Jurkat, Clone E6-1 (cell line): Measurements from ENCODE around the gene MORN3. TPM values are rescaled to one million over a fixed set of nuclear protein-coding genes. Genes with fewer than 3 reads are reported as not detected.
"Not testable (repeated sequence)": the region's sequence is repeated elsewhere in the genome, so short reads cannot be mapped to it uniquely, and the experiment has no call there.

Experiments
- DNase-seq: peaks from one replicate; pipeline ENCODE4 v3.0.0-alpha.2; 2011; ENCODE audit warnings: low read depth, low spot score
- H3K4me3 ChIP-seq: 2 replicates; pipeline ENCODE4 v1.5.1; 2011; ENCODE audit warnings: mild to moderate bottlenecking, low read length, control low read depth, moderate library complexity
- polyA plus RNA-seq: library from polyadenylated mRNA; unstranded; fragments of >200 nt; gene quantifications from one replicate; pipeline ENCODE4 v1.2.1, GENCODE V29; 2012; ENCODE audit warnings: missing spikeins; ENCODE audit not compliant: insufficient read length, insufficient read depth

MORN3 gene, protein sequence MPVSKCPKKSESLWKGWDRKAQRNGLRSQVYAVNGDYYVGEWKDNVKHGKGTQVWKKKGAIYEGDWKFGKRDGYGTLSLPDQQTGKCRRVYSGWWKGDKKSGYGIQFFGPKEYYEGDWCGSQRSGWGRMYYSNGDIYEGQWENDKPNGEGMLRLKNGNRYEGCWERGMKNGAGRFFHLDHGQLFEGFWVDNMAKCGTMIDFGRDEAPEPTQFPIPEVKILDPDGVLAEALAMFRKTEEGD
- 4.2 TPM for polyA plus RNA-seq

DNA sequence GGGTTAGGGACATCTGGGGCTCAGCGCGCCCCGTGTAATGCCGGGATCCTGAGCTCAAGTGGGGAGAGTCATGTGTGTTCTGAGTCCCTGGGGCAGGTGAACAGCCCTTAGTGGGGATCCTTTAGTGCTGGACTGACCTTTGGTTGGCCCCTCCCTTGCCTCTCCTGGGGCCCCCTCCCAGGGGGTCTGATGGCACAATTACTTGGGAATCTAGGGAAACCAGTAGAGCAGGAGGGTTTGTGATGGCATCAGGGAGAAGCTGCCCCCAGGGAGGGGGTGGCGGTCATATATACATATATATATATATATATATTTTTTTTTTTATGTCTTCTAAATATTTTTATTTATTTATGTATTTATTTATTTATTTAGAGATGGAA, at the start of gene MORN3:
Gene MORN3, minus strand, starts transcription at position 134 of the 380 bp plus-strand sequence. CDS start 171 bp downstream, outside the sequence.
- DNase-seq = no peak
- no peak within 1 kb of the TSS for H3K4me3 ChIP-seq

DNA sequence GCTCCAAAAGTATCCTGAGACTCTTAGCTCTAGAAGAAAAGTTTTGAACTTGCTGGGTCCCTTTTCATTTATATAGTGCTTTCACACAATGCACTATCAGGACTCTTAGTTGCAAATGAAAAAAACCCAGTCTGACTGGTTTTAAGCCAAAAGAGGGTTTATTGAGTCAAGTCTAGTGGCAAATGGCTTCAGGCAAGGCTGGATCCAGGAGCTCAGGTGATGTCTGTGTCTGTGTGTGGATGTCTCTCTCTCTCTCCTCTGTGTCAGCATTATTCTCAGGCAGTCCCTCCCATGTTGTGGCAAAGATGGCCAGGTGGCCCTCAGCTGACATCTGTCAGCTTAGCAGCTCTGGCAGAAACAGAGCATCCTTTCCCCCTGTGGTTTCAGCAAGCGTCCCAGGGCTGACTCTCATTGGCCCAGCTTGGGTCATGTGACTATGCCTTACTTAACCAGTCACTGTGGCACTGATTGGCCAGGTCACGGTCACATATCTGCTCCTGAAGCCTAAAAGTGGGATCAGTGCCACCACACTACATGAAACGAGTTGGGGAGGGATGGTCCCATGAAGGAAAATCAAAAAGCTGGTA, 49.3 kb upstream of the MORN3 start:
- peak; percentile 80 for DNase-seq

DNA sequence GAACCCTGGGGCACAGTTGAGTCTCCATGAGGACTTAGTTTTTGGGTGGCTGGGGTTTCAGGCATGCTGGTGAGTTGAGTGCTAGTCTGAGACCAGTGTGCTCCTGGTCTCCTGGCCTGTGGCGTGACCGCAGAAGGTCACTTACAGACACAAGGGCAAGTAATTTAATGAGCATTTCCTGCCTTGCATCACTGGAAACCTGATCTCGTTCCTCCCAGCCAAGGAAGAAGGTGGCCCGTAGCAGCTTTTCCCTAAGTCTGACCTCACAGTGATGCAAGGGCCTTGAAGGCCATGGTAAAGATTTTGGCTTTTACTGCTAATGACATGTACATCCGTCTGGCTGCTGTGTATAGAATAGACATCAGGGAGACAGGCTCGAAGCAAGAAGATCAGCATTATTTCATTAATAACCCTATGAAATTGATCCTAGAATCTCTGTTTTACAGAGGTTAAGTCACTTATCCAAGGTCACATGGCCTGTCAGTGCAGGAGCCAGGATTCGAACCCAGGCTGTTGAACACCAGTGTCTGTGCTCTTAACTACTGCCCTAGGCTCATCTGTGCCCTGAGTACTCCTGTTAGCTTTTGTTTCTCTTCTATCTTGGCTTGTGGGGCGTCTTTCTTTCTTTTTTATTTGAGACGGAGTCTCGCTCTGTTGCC, 47.7 kb upstream of the MORN3 start:
- no peak overlapping the region for H3K4me3 ChIP-seq
- no peak for DNase-seq

More for the DNA sequence above, 49.3 kb upstream of the MORN3 start:
- no peak overlapping the region for H3K4me3 ChIP-seq

DNA sequence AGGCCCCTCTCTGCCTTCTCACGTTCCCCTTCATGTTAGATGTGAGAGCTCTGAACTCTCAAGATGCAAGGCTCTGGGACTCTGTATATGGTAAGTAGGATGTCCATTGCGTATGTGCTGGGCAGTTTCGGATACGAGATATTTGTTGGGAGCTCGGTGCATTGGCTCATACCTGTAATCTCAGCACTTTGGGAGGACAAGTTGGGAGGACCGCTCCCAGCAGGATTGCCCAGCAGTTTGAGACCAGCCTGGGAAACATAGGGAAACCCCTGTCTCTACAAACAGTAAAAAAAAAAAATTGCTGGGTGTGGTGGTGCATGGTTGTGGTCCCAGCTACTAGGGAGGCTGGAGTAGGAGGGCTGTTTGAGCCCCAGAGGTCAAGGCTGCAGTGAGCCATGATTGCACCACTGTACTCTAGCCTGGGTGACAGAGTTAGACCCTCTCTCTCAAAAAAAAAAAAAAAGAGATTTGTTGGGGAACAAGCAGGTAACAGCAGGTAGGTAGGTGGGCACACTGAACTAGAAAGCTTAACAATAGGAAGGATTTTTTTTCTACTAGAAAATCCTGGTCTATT, 46.5 kb upstream of the MORN3 start:
- DNase-seq = no peak
- H3K4me3 ChIP-seq = no peak overlapping the region

DNA sequence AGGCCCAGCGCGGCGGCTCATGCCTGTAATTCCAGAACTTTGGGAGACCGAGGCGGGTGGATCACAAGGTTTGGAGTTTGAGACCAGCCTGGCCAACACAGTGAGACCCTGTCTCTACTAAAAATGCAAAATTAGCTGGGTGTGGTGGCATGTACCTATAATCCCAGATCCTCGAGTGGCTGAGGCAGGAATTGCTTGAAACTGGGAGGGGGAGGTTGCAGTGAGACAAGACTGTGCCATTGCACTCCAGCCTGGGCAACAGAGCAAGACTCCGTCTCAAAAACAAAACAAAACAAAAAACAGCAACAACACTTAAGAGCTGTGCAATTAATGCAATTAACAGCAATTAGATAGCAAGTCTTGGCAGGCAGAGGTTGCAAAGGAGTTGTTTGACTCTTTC, 45.6 kb upstream of the MORN3 start:
- not testable (repeated sequence) for DNase-seq, H3K4me3 ChIP-seq

DNA sequence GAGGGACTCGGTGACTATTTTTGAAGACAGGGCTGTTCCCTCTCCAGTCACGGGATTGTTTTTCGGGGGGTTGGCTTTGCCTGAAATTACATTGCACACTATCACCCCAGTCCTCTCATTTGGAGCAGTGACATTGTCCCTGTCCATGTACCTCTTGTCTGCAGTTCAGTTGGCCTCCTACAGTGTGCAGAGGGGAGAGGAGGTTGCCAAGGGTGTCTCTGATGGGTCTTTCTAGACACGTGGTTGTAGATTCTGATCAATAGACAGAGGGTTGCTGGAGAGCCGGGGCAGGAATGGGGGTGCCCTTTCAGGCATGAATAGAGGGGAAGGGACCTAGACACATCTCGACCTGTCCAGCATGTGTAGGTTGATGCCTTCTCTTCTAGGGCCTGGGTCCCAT, 44.3 kb upstream of the MORN3 start:
- H3K4me3 ChIP-seq = peak overlapping the region; percentile 84
- no peak for DNase-seq

DNA sequence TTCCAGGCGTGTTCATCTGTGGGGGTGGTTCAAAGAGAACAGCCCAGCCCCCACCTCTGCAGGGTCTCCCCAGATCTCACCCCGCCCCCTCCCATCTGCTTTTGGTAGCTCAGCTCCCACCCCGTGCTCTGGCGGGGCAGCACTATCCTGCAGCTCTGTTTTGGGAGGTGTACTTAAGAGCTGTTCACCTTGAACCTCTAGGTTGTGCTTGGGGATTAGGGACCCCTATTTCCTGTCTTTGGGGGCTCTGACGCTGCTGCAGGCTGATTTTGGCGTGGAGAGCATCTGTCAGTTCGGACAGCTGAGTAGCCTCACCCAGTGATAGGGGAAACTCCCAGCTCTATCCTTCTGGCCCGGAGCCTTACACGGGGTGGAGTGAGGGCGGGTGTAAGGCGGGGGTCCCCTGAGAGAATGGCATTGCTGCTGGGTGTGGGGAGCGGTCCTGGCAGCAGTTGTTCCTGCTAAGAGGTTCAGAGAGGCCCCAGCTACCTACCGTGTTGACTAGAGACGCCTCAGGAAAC, 43.9 kb upstream of the MORN3 start:
- DNase-seq = no peak

DNA sequence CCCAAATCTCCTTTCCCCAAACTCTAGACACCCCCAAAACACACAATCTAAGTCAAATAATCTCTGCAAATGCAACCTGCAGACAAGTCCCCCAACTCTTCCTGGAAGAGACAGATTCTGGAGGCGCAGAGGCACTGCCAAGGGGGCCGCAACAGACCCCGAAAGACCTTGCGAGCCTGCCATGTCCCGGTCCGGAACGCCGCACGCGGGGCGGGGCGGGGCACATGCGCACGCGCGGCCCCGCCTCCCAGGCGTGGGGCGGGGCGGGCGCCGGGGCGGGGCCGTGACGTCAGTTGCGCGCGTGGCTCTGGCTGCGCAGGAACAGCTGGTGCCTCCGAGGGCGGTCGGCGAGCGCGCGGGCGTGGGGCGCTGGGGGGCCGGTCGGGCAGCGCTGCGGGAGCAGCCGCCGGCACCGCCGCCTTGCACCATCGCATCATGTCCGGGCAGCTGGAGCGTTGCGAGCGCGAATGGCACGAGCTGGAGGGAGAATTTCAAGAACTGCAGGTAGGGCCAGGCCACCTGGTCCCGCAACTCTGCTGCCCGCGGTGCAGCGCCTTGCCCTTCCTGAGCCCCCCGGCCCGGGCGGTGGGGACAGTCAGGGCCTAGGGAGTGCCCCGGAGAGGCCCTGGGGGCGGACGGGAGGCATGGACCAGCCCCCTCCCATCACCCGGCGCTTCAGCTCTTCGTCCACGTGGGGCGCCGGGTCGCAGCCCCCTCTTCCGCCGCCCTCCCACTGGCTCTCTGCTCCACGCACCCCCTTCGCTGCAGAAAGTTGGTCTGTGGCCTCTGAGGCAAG, 43.2 kb upstream of the MORN3 start, which contains the start of gene TMEM120B:
Gene TMEM120B, plus strand, starts transcription at position 292 of the 796 bp plus-strand sequence. Its CDS starts 144 bp downstream, at position 436.
- peak; percentile 43 for DNase-seq
- peak within 1 kb of the TSS; percentile 84 for H3K4me3 ChIP-seq

More for the DNA sequence above, 43.9 kb upstream of the MORN3 start:
- H3K4me3 ChIP-seq = peak overlapping the region; percentile 84

DNA sequence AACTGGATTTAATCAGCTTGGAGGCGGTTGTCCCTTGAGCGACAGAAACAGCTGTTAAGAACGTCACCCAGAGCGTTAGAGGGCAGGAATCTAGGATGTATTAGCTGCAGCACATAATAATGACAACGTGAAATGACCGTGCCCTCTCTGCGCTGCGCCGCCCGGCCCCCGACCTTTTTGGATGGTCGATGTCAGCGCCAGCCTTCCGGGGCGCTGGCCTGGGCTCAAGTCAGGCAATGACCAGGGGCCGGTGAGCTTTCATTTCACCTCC, 42.7 kb upstream of the MORN3 start:
- peak overlapping the region; percentile 84 for H3K4me3 ChIP-seq
- no peak for DNase-seq

DNA sequence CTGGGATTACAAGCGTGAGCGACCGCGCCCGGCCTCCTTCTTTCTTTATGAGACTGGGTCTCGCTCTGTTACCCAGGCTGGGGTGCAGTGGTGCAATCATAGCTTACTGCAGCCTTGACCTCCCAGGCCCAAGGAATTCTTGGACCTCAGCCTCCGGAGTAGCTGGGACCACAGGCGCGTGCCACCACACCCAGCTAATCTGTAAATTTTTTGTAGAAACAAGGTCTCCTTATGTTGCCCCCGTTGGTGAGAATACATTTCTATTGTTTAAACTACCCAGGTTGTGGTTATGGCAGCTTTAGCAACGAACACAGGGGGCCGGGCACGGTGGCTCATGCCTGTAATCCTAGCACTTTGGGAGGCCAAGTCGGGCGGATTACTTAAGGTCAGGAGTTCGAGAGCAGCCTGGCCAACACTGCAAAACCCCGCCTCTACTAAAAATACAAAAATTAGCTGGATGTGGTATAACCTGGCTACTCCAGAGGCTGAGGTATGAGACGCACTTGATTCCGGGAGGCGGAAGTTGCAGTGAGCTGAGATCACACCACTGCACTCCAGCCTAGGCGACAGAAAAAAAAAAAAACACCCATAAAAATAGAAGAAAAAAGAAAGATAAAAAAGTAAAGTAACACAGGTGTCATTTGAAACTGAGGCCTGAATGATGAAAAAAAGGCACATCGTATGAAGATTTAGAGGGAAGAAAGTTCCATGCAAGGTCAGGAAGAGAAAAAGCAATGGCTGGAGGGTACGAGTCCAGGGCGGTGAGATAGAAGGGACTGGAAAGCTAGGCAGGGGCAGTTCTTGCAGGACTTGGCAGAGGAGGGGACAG, 42.1 kb upstream of the MORN3 start:
- DNase-seq = no peak
- H3K4me3 ChIP-seq = peak overlapping the region; percentile 84

DNA sequence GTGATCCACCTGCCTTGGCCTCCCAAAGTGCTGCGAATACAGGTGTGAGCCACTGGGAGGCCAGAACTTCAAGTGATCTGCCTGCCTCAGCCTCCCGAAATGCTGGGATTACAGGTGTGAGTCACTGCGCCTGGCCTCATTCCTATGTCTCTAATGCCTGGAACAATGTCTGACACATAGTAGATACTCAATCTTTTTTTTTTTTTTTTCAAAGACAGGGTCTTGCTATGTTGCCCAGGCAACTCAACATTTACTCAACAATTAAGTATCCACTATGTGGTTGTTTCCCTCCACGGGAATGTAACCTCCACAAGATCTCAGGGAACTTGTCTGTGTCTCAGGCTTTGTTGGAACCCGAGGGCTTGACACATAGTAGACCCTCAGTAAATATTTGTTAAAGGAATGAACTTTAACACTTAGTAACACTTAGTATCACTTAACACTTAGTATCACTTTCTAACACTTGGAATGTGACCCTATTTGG, 40.1 kb upstream of the MORN3 start:
- DNase-seq = no peak
- no peak overlapping the region for H3K4me3 ChIP-seq

DNA sequence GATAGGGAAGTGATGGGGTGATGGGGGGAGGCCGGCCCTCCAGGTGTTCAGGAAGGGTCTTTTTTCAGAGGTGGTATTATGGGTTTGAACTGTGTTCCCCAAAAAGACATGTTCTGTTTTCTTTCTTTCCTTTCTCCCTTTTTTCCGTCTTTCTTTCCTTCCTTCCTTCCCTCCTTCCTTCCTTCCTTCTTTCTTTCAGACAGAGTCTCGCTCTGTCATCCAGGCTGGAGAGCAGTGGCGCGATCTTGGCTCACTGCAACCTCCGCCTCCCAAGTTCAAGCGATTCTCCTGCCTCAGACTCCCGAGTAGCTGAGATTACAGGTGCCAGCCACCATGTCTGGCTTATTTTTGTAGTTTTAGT, 39.6 kb upstream of the MORN3 start:
- H3K4me3 ChIP-seq, DNase-seq: not testable (repeated sequence)

DNA sequence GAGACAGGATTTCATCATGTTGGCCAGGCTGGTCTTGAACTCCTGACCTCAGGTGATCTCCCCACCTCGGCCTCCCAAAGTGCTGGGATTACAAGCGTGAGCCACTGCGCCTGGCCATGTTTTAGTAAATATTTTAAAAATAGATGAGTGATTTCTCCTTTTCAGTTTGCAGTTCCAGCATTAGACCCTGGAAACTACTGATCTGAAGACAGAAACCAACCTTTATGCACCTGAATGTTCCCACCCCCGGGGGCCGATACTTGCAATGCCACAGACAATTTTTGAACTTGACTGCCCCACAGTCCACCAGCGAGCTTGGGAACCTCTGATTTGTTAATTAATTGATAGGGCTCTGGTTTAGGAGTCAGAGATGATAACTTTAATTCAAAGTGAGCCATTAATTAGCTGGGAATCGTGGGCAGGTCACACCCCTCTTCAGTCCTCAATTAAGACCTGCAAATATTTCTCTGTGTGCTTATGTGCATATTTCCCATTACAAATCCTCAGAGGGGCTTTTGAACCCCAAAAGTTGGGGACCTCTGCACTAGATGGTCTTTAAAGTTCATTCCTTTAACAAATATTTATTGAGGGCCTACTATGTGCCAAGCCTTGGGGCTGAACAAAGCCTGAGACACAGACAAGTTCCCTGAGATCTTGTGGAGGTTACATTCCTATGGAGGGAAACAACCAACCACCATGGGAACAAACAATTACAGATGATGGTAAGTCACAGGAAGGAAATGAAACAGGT, 39.0 kb upstream of the MORN3 start:
- no peak for DNase-seq
- no peak overlapping the region for H3K4me3 ChIP-seq

DNA sequence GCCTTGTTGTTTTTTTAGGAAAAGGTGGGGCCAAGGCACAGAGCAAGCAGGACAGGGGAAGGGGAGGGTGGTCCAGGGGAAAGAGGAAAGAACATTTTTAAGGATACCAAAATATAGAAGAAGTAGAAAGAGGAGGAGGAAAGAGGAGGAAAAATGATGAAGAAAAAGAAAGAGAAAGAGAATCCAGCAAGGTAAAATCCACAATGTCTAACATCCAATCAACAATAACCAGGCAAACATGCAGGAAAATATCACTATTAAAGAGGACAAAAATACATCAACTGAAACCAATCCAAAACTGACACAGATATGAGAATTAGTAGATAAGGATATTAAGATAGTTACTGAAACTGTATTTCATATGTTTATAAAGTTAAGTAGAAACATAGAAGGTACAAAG, 36.1 kb upstream of the MORN3 start:
- DNase-seq = no peak

DNA sequence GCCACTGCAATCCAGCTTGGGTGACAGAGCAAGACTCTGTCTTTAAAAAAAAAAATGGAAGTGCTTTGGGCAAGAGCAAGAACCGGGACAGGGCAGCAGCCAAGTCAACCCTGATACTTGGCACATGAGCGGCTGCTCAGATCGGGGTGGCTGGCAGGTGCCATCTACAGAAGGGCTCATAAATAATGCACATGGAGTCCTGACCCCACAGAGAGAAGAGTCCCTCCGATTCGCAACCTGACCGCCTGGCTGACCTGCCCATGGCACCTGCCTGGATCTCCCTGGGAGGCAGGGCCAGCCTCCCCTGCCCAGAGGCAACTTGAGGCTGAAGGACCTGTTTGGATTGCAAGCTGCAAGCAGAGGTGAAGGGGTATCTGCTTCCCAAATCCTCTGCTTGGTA, 33.5 kb upstream of the MORN3 start:
- DNase-seq = no peak
- H3K4me3 ChIP-seq = no peak overlapping the region

More for the DNA sequence above, 36.1 kb upstream of the MORN3 start:
- H3K4me3 ChIP-seq = no peak overlapping the region

DNA sequence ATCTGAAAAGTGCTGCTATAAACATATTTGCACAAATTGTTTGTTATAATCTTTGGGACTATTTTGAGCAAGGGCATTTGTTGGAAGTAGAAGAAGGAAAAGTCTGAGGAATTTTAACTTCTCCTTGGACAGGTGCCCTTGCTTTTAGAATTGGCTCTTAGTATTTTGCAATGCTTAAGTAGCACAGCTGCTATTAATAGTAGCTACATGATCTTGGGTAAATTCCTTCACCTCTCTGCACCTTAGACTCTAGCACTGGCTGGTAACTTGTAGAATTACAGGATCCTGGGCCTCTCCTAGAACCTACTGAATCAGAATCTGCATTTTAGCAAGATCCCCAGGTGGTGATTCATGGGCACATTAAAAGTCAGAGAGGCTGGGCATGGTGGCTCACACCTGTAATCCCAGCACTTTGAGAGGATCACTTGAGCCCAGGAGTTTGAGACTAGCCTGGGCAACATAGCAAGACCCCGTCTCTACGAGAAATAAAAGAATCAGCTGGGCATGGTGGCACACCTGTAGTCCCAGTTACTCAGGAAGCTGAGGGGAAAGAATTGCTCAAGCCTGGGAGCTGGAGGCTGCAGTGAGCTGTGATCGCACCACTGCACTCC, 32.3 kb upstream of the MORN3 start:
- no peak for DNase-seq
- no peak overlapping the region for H3K4me3 ChIP-seq

DNA sequence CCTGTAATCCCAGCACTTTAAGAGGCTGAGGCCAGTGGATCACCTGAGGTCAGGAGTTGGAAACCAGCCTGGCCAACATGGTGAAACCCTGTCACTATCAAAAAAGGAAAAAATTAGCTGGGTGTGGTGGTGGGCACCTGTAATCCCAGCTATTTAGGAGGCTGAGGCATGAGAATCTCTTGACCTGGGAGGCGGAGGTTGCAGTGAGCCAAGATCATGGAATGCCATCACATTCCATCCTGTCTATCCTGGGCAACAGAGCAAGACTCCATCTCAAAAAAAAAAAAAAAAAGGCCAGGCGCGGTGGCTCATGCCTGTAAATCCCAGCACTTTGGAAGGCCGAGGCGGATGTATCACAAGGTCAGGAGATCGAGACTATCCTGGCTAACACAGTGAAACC, 28.4 kb upstream of the MORN3 start:
- not testable (repeated sequence) for DNase-seq

More for the DNA sequence above, 28.4 kb upstream of the MORN3 start:
- not testable (repeated sequence) for H3K4me3 ChIP-seq
